ENCODE results near the gene KIF26B. TPM values are rescaled to one million over a fixed set of nuclear protein-coding genes. Genes with fewer than 3 reads are reported as not detected.
A peak's percentile ranks its signal among the peaks of the same experiment; 100 is the strongest.

The KIF26B gene
- total RNA-seq, 1 donor from 2014 or later, result 69.7 TPM

- no peak overlapping the region for H3K4me3 Mint-ChIP-seq
- TF ChIP-seq, protein P1, sequence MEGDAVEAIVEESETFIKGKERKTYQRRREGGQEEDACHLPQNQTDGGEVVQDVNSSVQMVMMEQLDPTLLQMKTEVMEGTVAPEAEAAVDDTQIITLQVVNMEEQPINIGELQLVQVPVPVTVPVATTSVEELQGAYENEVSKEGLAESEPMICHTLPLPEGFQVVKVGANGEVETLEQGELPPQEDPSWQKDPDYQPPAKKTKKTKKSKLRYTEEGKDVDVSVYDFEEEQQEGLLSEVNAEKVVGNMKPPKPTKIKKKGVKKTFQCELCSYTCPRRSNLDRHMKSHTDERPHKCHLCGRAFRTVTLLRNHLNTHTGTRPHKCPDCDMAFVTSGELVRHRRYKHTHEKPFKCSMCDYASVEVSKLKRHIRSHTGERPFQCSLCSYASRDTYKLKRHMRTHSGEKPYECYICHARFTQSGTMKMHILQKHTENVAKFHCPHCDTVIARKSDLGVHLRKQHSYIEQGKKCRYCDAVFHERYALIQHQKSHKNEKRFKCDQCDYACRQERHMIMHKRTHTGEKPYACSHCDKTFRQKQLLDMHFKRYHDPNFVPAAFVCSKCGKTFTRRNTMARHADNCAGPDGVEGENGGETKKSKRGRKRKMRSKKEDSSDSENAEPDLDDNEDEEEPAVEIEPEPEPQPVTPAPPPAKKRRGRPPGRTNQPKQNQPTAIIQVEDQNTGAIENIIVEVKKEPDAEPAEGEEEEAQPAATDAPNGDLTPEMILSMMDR (IDR thresholded peaks at IDR 0.05; ENCODE audit: unreplicated experiment), result no peak
- peaks cover 19% of the 10 kb centered on the region for H3K4me1 Mint-ChIP-seq
- H3K9me3 Mint-ChIP-seq, result no peaks in the 10 kb centered on the region
- peak overlapping the region; percentile 51 for H3K27ac Mint-ChIP-seq
- DNase-seq (ENCODE audit: low spot score in 2 of 2, unreplicated experiment in 2 of 2), result no peak
- H3K27me3 Mint-ChIP-seq (ENCODE audit: low read depth), result no peaks in the 10 kb centered on the region
- H3K36me3 Mint-ChIP-seq, result peaks cover 5% of the 10 kb centered on the region
Observed at GRCh38 chr1:245216366-245217115, 61.8 kb downstream of the KIF26B start.

GRCh38 chr1:245217853-245218608, 63.2 kb downstream of the KIF26B start:
- H3K4me3 Mint-ChIP-seq, result no peak overlapping the region
- H3K36me3 Mint-ChIP-seq, result no peaks in the 10 kb centered on the region
- no peaks in the 10 kb centered on the region for H3K9me3 Mint-ChIP-seq
- H3K27ac Mint-ChIP-seq, result no peak overlapping the region
- no peak for DNase-seq (ENCODE audit: low spot score in 2 of 2, unreplicated experiment in 2 of 2)
- H3K27me3 Mint-ChIP-seq (ENCODE audit: low read depth), result no peaks in the 10 kb centered on the region
- TF ChIP-seq, protein P1 (IDR thresholded peaks at IDR 0.05; ENCODE audit: unreplicated experiment), result no peak
- H3K4me1 Mint-ChIP-seq, result peaks cover 19% of the 10 kb centered on the region

DNA sequence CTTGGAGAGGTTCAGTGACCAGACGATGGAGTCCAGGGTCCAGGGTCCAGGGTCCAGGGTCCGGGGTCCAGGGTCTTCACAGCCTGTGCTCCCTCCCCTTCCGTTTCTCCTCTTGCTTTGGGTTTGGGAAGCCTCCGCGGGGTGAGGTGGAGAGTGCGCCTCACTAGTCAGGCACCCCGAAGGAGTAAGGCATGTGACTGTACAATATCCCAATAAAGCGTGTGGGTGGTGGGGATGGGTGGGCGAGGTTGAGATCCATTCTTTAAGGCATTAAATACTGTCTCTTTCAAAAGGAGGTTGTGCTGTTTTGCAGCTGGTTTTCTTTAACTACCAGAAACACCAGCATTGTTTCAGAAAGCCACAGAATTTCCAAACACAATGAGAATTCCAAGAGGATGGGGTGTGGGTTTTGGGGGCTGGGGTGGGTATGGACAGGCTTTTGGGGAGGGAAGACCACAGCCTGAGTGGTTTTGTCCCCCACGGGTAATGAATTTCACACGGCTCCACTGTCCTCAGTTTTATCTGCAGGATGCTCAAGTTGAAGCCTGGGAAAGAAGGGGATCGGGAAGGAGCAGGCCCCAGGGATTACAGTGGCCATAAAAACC, 65.7 kb downstream of the KIF26B start:
- H3K27me3 Mint-ChIP-seq (ENCODE audit: low read depth), result no peaks in the 10 kb centered on the region
- no peak overlapping the region for H3K27ac Mint-ChIP-seq
- no peak overlapping the region for H3K4me3 Mint-ChIP-seq
- H3K4me1 Mint-ChIP-seq, result peaks cover 24% of the 10 kb centered on the region
- no peaks in the 10 kb centered on the region for H3K36me3 Mint-ChIP-seq
- TF ChIP-seq, protein P1 (IDR thresholded peaks at IDR 0.05; ENCODE audit: unreplicated experiment), result no peak
- H3K9me3 Mint-ChIP-seq, result no peaks in the 10 kb centered on the region
- DNase-seq (ENCODE audit: low spot score in 2 of 2, unreplicated experiment in 2 of 2), result no peak

DNA sequence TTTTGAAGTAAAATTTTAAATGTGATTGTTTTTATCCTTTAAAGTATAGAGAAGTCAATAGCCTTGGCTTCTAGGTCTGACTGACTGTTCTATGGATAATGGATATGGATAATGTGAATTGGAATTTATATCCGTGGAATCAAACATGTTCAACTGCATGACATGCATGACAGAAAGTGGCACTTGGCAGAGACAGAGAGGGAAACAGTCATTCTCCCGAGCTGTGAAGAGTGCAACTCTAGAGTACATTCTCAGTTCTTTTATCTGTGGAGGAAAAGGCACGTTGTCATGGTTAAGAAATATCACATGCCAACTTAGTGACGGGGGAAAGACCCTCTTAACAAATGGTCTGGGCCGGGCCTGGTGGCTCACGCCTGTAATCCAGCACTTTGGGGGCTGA, 67.0 kb downstream of the KIF26B start:
- H3K9me3 Mint-ChIP-seq, result no peaks in the 10 kb centered on the region
- no peak for DNase-seq (ENCODE audit: low spot score in 2 of 2, unreplicated experiment in 2 of 2)
- peaks cover 16% of the 10 kb centered on the region for H3K4me1 Mint-ChIP-seq
- no peaks in the 10 kb centered on the region for H3K36me3 Mint-ChIP-seq
- TF ChIP-seq, protein P1 (IDR thresholded peaks at IDR 0.05; ENCODE audit: unreplicated experiment), result no peak
- H3K4me3 Mint-ChIP-seq, result no peak overlapping the region
- H3K27ac Mint-ChIP-seq, result no peak overlapping the region
- H3K27me3 Mint-ChIP-seq (ENCODE audit: low read depth), result no peaks in the 10 kb centered on the region

DNA sequence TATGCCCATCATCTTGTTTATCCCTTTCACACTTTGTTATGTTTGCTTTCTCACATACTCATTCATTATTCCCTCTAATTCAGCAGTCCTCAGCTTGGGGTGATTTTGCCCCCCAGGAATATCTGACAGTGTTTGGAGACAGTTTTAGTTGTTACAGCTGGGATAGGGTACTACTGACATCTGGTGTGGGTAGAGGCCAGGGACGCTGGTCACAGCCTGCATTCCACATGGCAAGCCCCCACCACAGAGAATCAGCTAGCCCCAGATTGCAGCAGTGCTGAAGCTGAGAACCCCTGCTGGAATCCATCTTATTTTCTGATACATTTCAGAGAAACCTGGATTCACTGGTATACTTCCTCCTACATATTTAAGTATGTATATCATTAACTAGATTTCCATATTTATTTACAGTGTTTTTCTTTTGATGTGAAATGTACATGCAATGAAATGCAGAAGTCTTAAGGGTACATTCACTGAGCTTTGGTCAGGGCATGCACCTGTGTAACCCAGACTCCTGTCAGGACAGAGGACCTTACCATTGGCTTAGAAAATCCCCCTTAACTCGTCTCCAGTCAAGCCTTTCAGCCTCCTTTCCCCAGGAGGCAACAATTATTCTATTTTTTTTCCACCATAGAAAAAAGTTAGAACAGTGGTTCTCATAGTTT, 68.3 kb downstream of the KIF26B start:
- H3K9me3 Mint-ChIP-seq, result no peaks in the 10 kb centered on the region
- TF ChIP-seq, protein P1 (IDR thresholded peaks at IDR 0.05; ENCODE audit: unreplicated experiment), result no peak
- H3K36me3 Mint-ChIP-seq, result no peaks in the 10 kb centered on the region
- no peaks in the 10 kb centered on the region for H3K27me3 Mint-ChIP-seq (ENCODE audit: low read depth)
- no peak overlapping the region for H3K27ac Mint-ChIP-seq
- no peak overlapping the region for H3K4me3 Mint-ChIP-seq
- DNase-seq (ENCODE audit: low spot score in 2 of 2, unreplicated experiment in 2 of 2), result no peak
- H3K4me1 Mint-ChIP-seq, result peaks cover 11% of the 10 kb centered on the region

Data from mesothelial cell of epicardium (in vitro differentiated cells).